Right lobe of liver (tissue), 6 donors: ENCODE data around the gene MX1. TPM values are rescaled to one million over a fixed set of nuclear protein-coding genes. Genes with fewer than 3 reads are reported as not detected.
A peak's percentile ranks its signal among the peaks of the same experiment; 100 is the strongest.

Experiments used
- ATAC-seq, 4 donors: fragments of 200-7000 bp; cut with Tn5 transposase; one replicate each; pipeline ENCODE4 v1.9.1; 2020; ENCODE audit warnings: mild to moderate bottlenecking in 4 of 4, moderate library complexity in 4 of 4
- DNase-seq, 3 donors: peaks; one replicate each; pipeline ENCODE4 v3.0.0-alpha.2; 2020
- H3K27ac ChIP-seq, 3 donors: fragments of 200-600 bp; one replicate each; pipeline ENCODE4 v1.8.0; 2022
- H3K27me3 ChIP-seq, 2 donors: fragments of 200-600 bp; one replicate each; pipeline ENCODE4 v1.8.0; 2022
- H3K36me3 ChIP-seq, 4 donors: fragments of 200-600 bp; sonication (generic) in 1 of 4; one replicate each; pipeline versions ENCODE4 v1.5.1 to v1.8.0; 2017 to 2022; ENCODE audit warnings: control low read depth in 1 of 4
- H3K4me1 ChIP-seq, 4 donors: fragments of 200-600 bp; sonication (generic) in 1 of 4; one replicate each; pipeline versions ENCODE4 v1.5.1 to v1.8.0; 2017 to 2022; ENCODE audit warnings: control low read depth in 1 of 4
- H3K4me3 ChIP-seq, 3 donors: fragments of 200-600 bp; one replicate each; pipeline ENCODE4 v1.8.0; 2022
- H3K9me3 ChIP-seq, 4 donors: fragments of 200-600 bp; sonication (generic) in 1 of 4; one replicate each; pipeline versions ENCODE4 v1.5.1 to v1.8.0; 2017 to 2022; ENCODE audit warnings: control low read depth in 1 of 4
- CTCF ChIP-seq, 4 donors: fragments of 200-600 bp in 3 of 4; fragments of 450-650 bp in 1 of 4; IDR thresholded peaks; one replicate each; pipeline versions ENCODE4 v1.5.1 to v1.8.0; 2016 to 2022; ENCODE audit warnings: antibody characterized with exemption in 4 of 4, mild to moderate bottlenecking in 2 of 4
- POLR2A ChIP-seq: fragments of 450-650 bp; IDR thresholded peaks from one replicate; pipeline ENCODE4 v1.6.1; 2017; ENCODE audit warnings: antibody characterized with exemption, mild to moderate bottlenecking
- WGBS: methylation state at CpG from one replicate; pipeline ENCODE4 v1.1.6; 2018; ENCODE audit warnings: low coverage, low lambda C conversion rate; ENCODE audit not compliant: insufficient coverage; ENCODE audit errors: missing lambda C conversion rate; 5-methylcytosine and 5-hydroxymethylcytosine counted together
- intact Hi-C, 2 donors: fragments of 100-400 bp; cut with DNase I; formaldehyde crosslinking; loops; one replicate each; pipeline versions ENCODE4 v1.11.2 to v1.14.1; 2022
- total RNA-seq, 6 experiments: library from RNA; depleted of rRNA in 2 of 6; stranded (reverse); fragments of >200 nt in 2 of 6; fragmentation: NEBNext Ultra II Directional in 3 of 6; extraction: Animal tissue kit (Norgen Biotek cat#: 25700) in 3 of 6; gene quantifications; one replicate each; pipeline versions ENCODE4 v1.1.0 to v1.2.4, GENCODE V29; 2016 to 2023
- donor health status: DM: no; HTN: yes; CAD: no.
- donor health status: DM: no; HTN: no; CAD: no.
- donor health status: DM: no; HTN: no; CAD: no.
- donor health status: DM: no; HTN: yes; CAD: no.
- donor health status: DM: no; HTN: yes; CAD: no.

MX1 gene
- total RNA-seq, 6 experiments from 2014 or later: 6.1 to 25.4 (median 10.5) TPM

GRCh38 chr21:41425588-41425953, 468 bp upstream of the MX1 start:
- TF ChIP-seq POLR2A (no peak), CTCF (IDR thresholded peaks at IDR 0.05) (no peak)
- WGBS: 73% methylated on average over 5 of the region's 7 CpGs
- Histone ChIP-seq H3K27me3 (no peaks in the 10 kb centered on the region), H3K4me1 (peaks cover 0 to 9% (median 0%) of the 10 kb centered on the region in 4 donors), H3K36me3 (no peaks in the 10 kb centered on the region), H3K4me3 (peak overlapping the region; percentile 64 to 89 (median 70)), H3K27ac (peak overlapping the region; percentile 20 to 84 (median 26)), H3K9me3 (no peaks in the 10 kb centered on the region)
- intact Hi-C loops: no loop called here
- ATAC-seq (peak in 2 of 4 donors; percentile 2 to 3), DNase-seq (no peak)

GRCh38 chr21:41426676-41427404, 801 bp downstream of the MX1 start:
- TF ChIP-seq CTCF (IDR thresholded peaks at IDR 0.05): no peak
- TF ChIP-seq POLR2A: no peak
- DNase-seq (no peak), ATAC-seq (peak; percentile 18 to 34 (median 24))
- H3K36me3 ChIP-seq: peaks cover 0 to 3% (median under 1%) of the 10 kb centered on the region in 4 donors
- 40% methylated on average over 9 of the region's 41 CpGs for WGBS
- no peaks in the 10 kb centered on the region for H3K27me3 ChIP-seq
- peak overlapping the region; percentile 64 to 89 (median 70) for H3K4me3 ChIP-seq
- peak overlapping the region; percentile 20 to 84 (median 26) for H3K27ac ChIP-seq
- no peaks in the 10 kb centered on the region for H3K9me3 ChIP-seq
- H3K4me1 ChIP-seq: peaks cover 0 to 4% (median 0%) of the 10 kb centered on the region in 4 donors
- intact Hi-C loops: no loop called here

GRCh38 chr21:41427556-41427955, 1.5 kb downstream of the MX1 start:
- Histone ChIP-seq H3K9me3 (no peaks in the 10 kb centered on the region), H3K36me3 (peaks cover 0 to 8% (median 4%) of the 10 kb centered on the region in 4 donors), H3K4me3 (no peak overlapping the region), H3K4me1 (peaks cover 0 to 4% (median 0%) of the 10 kb centered on the region in 4 donors), H3K27me3 (no peaks in the 10 kb centered on the region), H3K27ac (no peak overlapping the region)
- ATAC-seq: no peak
- WGBS: 88% methylated on average over 1 of the region's 8 CpGs
- intact Hi-C loops: no loop called here
- TF ChIP-seq CTCF (IDR thresholded peaks at IDR 0.05) (no peak), POLR2A (no peak)
- no peak for DNase-seq

GRCh38 chr21:41428311-41428710, 2.3 kb downstream of the MX1 start:
- Histone ChIP-seq H3K4me3 (no peak overlapping the region), H3K4me1 (peaks cover 0 to 4% (median 0%) of the 10 kb centered on the region in 4 donors), H3K9me3 (no peaks in the 10 kb centered on the region), H3K27ac (no peak overlapping the region), H3K27me3 (no peaks in the 10 kb centered on the region), H3K36me3 (peaks cover 0 to 8% (median 4%) of the 10 kb centered on the region in 4 donors)
- WGBS: 98% methylated on average over 5 of the region's 8 CpGs
- no peak for DNase-seq
- no peak for ATAC-seq
- intact Hi-C loops: no loop called here
- TF ChIP-seq CTCF (IDR thresholded peaks at IDR 0.05) (no peak), POLR2A (no peak)
